Activated CD4-positive, CD25-positive, alpha-beta regulatory T cell treated with anti-CD3 and anti-CD28 coated beads, Interleukin-2, amount 50 U/mL, for 24 hours (primary cell): ENCODE results near the gene PPP1R12A.
"Not testable (repeated sequence)": the region's sequence is repeated elsewhere in the genome, so short reads cannot be mapped to it uniquely, and the experiment has no call there.

Source experiments
- ATAC-seq, 2 donors: fragments of 150-1000 bp; cut with Tn5 transposase; one replicate each; pipeline ENCODE4 v1.10.0; 2021; ENCODE audit warnings: mild to moderate bottlenecking in 1 of 2, moderate library complexity in 1 of 2

Gene PPP1R12A

GRCh38 chr12:79891506-79892162 lies 43.3 kb downstream of the PPP1R12A start:
- ATAC-seq = no peak

- ATAC-seq = no peak
Measured at GRCh38 chr12:79887890-79888289, 47.0 kb downstream of the PPP1R12A start.

GRCh38 chr12:79886917-79887519 lies 47.9 kb downstream of the PPP1R12A start:
- peak; percentile 67 to 75 for ATAC-seq

GRCh38 chr12:79885911-79886490 lies 48.9 kb downstream of the PPP1R12A start:
- no peak for ATAC-seq

GRCh38 chr12:79884401-79885006 lies 50.4 kb downstream of the PPP1R12A start:
- ATAC-seq = no peak

GRCh38 chr12:79883216-79883615 lies 51.7 kb downstream of the PPP1R12A start:
- ATAC-seq = peak; percentile 63 to 69

- ATAC-seq = no peak
Measured at GRCh38 chr12:79881351-79881750, 53.5 kb downstream of the PPP1R12A start.

- not testable (repeated sequence) for ATAC-seq
Measured at GRCh38 chr12:79878506-79878905, 56.4 kb downstream of the PPP1R12A start.

- ATAC-seq = no peak
Measured at GRCh38 chr12:79877246-79877645, 57.7 kb downstream of the PPP1R12A start.

- no peak for ATAC-seq
Measured at GRCh38 chr12:79874665-79875064, 60.2 kb downstream of the PPP1R12A start.

- peak in 1 of 2 donors; percentile 38 for ATAC-seq
Measured at GRCh38 chr12:79873201-79873600, 61.7 kb downstream of the PPP1R12A start.

GRCh38 chr12:79871621-79872020 lies 63.3 kb downstream of the PPP1R12A start:
- no peak for ATAC-seq

GRCh38 chr12:79870916-79871315 lies 64.0 kb downstream of the PPP1R12A start:
- ATAC-seq = no peak

GRCh38 chr12:79859646-79860045 lies 75.3 kb downstream of the PPP1R12A start:
- ATAC-seq = no peak

GRCh38 chr12:79858518-79858917 lies 76.4 kb downstream of the PPP1R12A start:
- no peak for ATAC-seq

GRCh38 chr12:79857675-79858074 lies 77.2 kb downstream of the PPP1R12A start:
- no peak for ATAC-seq

GRCh38 chr12:79850610-79851299 lies 84.1 kb downstream of the PPP1R12A start:
- ATAC-seq = no peak

- ATAC-seq = no peak
Measured at GRCh38 chr12:79848339-79848738, 86.6 kb downstream of the PPP1R12A start.

GRCh38 chr12:79847417-79847816 lies 87.5 kb downstream of the PPP1R12A start:
- no peak for ATAC-seq

GRCh38 chr12:79844693-79845092 lies 90.2 kb downstream of the PPP1R12A start:
- ATAC-seq = no peak

GRCh38 chr12:79843978-79844377 lies 90.9 kb downstream of the PPP1R12A start:
- no peak for ATAC-seq

GRCh38 chr12:79842630-79843029 lies 92.3 kb downstream of the PPP1R12A start:
- no peak for ATAC-seq

- ATAC-seq = no peak
Measured at GRCh38 chr12:79841878-79842265, 93.0 kb downstream of the PPP1R12A start.
